Naive thymus-derived CD4-positive, alpha-beta T cell (primary cell): ENCODE data around the gene PNPLA5. TPM values are rescaled to one million over a fixed set of nuclear protein-coding genes. Genes with fewer than 3 reads are reported as not detected.

Source experiments
- ATAC-seq: fragments of 150-1000 bp; cut with Tn5 transposase; 2 replicates; pipeline ENCODE4 v1.10.0; 2021; ENCODE audit warnings: mild to moderate bottlenecking, moderate library complexity
- CTCF ChIA-PET: fragments of 350-600 bp; sonication (Branson Sonifier 250); formaldehyde crosslinking; loops from one replicate; lab custom pipeline; 2021; ENCODE audit warnings: antibody characterized with exemption; lab: Charles Lee
- POLR2A ChIA-PET: fragments of 350-600 bp; sonication (Branson Sonifier 250); formaldehyde crosslinking; loops from one replicate; lab custom pipeline; 2021; ENCODE audit warnings: antibody characterized with exemption, inconsistent platforms; lab: Charles Lee
- DNase-seq, 9 donors: peaks; one replicate each; pipeline versions ENCODE4 v3.0.0 to v3.0.0-alpha.2; 2020 to 2022; ENCODE audit warnings: mixed read lengths in 1 of 9
- H3K27ac ChIP-seq: one replicate; pipeline ENCODE4 v1.7.0; 2013; ENCODE audit warnings: mild to moderate bottlenecking, low read depth, low read length, moderate library complexity
- H3K27me3 ChIP-seq, 2 donors: one replicate each; pipeline ENCODE4 v1.7.0; 2013; ENCODE audit warnings: low read length in 2 of 2, mild to moderate bottlenecking in 2 of 2, moderate library complexity in 2 of 2; ENCODE audit not compliant: control insufficient read depth in 2 of 2, insufficient read depth in 2 of 2
- H3K36me3 ChIP-seq, 3 experiments: 1 replicate in 2 of 3; 2 replicates in 1 of 3; pipeline ENCODE4 v1.7.0; 2013; ENCODE audit warnings: low read length in 3 of 3, mild to moderate bottlenecking in 3 of 3, moderate library complexity in 1 of 3; ENCODE audit not compliant: insufficient read depth in 3 of 3, control insufficient read depth in 2 of 3
- H3K4me1 ChIP-seq, 2 donors: one replicate each; pipeline ENCODE4 v1.7.0; 2013; ENCODE audit warnings: low read length in 2 of 2, mild to moderate bottlenecking in 2 of 2, moderate library complexity in 1 of 2; ENCODE audit not compliant: control insufficient read depth in 2 of 2, insufficient read depth in 2 of 2
- H3K4me3 ChIP-seq: 2 replicates; pipeline ENCODE4 v1.7.0; 2013; ENCODE audit warnings: mild to moderate bottlenecking, low read length
- H3K9me3 ChIP-seq, 3 experiments: 1 replicate in 2 of 3; 2 replicates in 1 of 3; pipeline ENCODE4 v1.7.0; 2013; ENCODE audit warnings: low read length in 3 of 3; ENCODE audit not compliant: control insufficient read depth in 2 of 3
- H3K27ac Mint-ChIP-seq, 9 donors: one replicate each; pipeline ENCODE4 v1.8.0; 2020 to 2022; ENCODE audit warnings: mixed read lengths in 9 of 9, mild to moderate bottlenecking in 8 of 9, moderate library complexity in 5 of 9, inconsistent platforms in 2 of 9
- H3K27me3 Mint-ChIP-seq, 5 donors: one replicate each; pipeline ENCODE4 v1.8.0; 2021 to 2022; ENCODE audit warnings: mixed read lengths in 5 of 5, mild to moderate bottlenecking in 1 of 5
- H3K36me3 Mint-ChIP-seq, 5 donors: one replicate each; pipeline ENCODE4 v1.8.0; 2020 to 2022; ENCODE audit warnings: mixed read lengths in 5 of 5, mild to moderate bottlenecking in 3 of 5, inconsistent platforms in 1 of 5
- H3K4me1 Mint-ChIP-seq, 7 donors: one replicate each; pipeline ENCODE4 v1.8.0; 2020 to 2022; ENCODE audit warnings: mixed read lengths in 7 of 7, mild to moderate bottlenecking in 3 of 7, inconsistent platforms in 1 of 7
- H3K4me3 Mint-ChIP-seq, 10 donors: one replicate each; pipeline ENCODE4 v1.8.0; 2020 to 2022; ENCODE audit warnings: mild to moderate bottlenecking in 10 of 10, mixed read lengths in 10 of 10, moderate library complexity in 6 of 10, inconsistent platforms in 2 of 10
- H3K9me3 Mint-ChIP-seq, 11 donors: one replicate each; pipeline ENCODE4 v1.8.0; 2020 to 2022; ENCODE audit warnings: mixed read lengths in 11 of 11, mild to moderate bottlenecking in 4 of 11, inconsistent platforms in 1 of 11, moderate library complexity in 1 of 11
- intact Hi-C, 2 donors: fragments of 100-400 bp; cut with micrococcal nuclease; formaldehyde crosslinking; loops; one replicate each; pipeline ENCODE4 v1.15.1; 2023
- polyA plus RNA-seq, 2 donors: library from polyadenylated mRNA; unstranded; fragments of 300-500 nt; fragmentation: Illumina TruSeq; gene quantifications; one replicate each; pipeline ENCODE4 v1.2.3, GENCODE V29; 2021
- total RNA-seq, 6 experiments: library from RNA in 5 of 6; stranded (reverse) in 5 of 6; gene quantifications; 1 replicate in 5 of 6; 2 replicates in 1 of 6; pipeline ENCODE4 v1.2.3 and lab custom pipeline; 2021 to 2026

Gene PNPLA5
- total and polyA plus RNA-seq, 7 experiments from 2014 or later = not detected

- Histone ChIP-seq H3K27me3 (no peaks in the 10 kb centered on the region), H3K4me3 (no peak overlapping the region), H3K9me3 (no peaks in the 10 kb centered on the region), H3K4me1 (no peaks in the 10 kb centered on the region), H3K36me3 (no peaks in the 10 kb centered on the region), H3K27ac (no peak overlapping the region)
- no peak overlapping the region for H3K27ac Mint-ChIP-seq
- no peaks in the 10 kb centered on the region for H3K36me3 Mint-ChIP-seq
- DNase-seq (no peak), ATAC-seq (peak; percentile 20)
- H3K9me3 Mint-ChIP-seq = no peaks in the 10 kb centered on the region
- no peak overlapping the region for H3K4me3 Mint-ChIP-seq
- intact Hi-C loops = no loop called here
- ChIA-PET POLR2A (no interaction called here), CTCF (no interaction called here)
- peaks cover 0 to 10% (median 7%) of the 10 kb centered on the region in 5 donors for H3K27me3 Mint-ChIP-seq
- H3K4me1 Mint-ChIP-seq = peaks cover 0 to 2% (median 0%) of the 10 kb centered on the region in 7 donors
These were observed 59.2 kb downstream of the PNPLA5 start for GRCh38 chr22:43832393-43833265.

DNA sequence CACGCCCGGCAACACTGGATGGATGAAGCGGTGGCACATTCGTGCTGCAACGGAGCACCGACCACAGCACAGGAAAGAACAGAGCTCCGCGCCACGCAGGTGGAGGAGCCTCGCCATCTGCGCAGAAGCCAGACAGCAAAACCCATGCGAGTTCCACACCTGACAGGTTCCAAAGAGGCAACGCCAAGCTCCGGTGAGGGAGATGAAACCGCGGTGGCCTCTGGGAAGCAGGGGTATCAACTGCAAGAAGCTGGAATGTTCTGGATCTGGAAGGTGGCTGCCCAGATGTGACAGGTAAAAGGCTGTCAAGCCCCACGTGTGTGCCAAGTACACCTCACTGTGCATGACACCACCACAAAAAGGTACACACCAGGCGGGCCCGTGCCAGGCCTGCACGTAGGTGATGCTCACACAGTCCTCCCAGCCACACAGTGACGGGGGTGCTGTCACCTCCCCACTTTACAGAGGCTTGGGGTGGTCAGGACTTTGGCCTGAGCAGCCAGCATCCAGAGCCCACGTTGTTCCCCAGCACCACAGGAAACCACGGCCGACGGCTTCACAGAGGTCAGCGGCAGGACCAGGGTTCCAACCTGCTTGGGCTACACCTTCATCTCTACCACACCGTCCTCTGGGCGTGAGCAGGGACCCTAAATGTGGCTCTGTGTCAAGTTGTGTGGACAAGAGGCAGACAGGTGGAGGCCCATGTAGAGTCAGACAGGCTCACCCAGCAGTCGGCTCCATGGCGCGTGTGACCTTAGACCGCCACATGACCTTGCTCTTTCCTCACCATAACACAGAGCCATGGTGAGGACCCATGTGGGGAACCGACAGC lies 60.0 kb downstream of the PNPLA5 start:
- no peaks in the 10 kb centered on the region for H3K36me3 Mint-ChIP-seq
- intact Hi-C loops = no loop called here
- ChIA-PET POLR2A (no interaction called here), CTCF (no interaction called here)
- no peaks in the 10 kb centered on the region for H3K27me3 ChIP-seq
- no peak overlapping the region for H3K4me3 ChIP-seq
- no peaks in the 10 kb centered on the region for H3K4me1 ChIP-seq
- ATAC-seq = no peak
- no peak overlapping the region for H3K27ac ChIP-seq
- H3K9me3 ChIP-seq = no peaks in the 10 kb centered on the region
- H3K27me3 Mint-ChIP-seq = peaks cover 0 to 11% (median 8%) of the 10 kb centered on the region in 5 donors
- DNase-seq = no peak
- H3K9me3 Mint-ChIP-seq = no peaks in the 10 kb centered on the region
- H3K4me3 Mint-ChIP-seq = no peak overlapping the region
- H3K27ac Mint-ChIP-seq = no peak overlapping the region
- H3K36me3 ChIP-seq = no peaks in the 10 kb centered on the region
- H3K4me1 Mint-ChIP-seq = peaks cover 0 to 2% (median 0%) of the 10 kb centered on the region in 7 donors

DNA sequence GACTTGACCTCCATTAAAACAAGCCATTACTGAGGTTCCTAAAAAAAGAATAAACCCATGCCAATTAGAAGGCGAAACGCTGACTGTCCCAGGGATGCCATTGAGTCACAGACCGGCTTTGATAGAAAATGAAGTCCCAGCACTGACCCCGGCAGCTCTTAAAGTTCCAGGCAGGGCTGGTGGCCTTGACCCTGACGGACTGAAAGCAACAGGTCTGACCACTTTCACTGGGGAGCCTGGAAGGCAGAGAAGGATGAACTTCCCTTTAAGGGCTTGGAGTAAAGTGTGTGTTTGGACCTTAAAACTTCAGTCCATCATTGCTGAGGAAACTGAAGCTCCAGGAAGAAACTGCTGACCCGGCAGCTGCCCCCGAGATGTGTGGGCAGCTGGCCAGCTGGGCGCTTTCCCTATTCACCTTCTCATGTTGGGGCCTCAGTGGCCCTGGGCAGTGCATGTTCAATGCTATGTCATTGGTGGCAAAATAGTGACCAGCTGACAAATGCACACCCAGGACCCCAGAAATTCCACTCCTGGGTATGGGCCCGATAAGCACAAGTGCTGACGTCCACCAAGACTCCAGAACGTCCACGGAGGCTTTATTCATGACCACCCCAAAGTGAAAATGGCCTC lies 60.8 kb downstream of the PNPLA5 start:
- DNase-seq = no peak
- intact Hi-C loops = no loop called here
- Histone ChIP-seq H3K27me3 (no peaks in the 10 kb centered on the region), H3K36me3 (no peaks in the 10 kb centered on the region), H3K4me1 (no peaks in the 10 kb centered on the region), H3K4me3 (no peak overlapping the region), H3K27ac (no peak overlapping the region), H3K9me3 (no peaks in the 10 kb centered on the region)
- CTCF ChIA-PET = no interaction called here
- Mint-ChIP-seq H3K9me3 (no peaks in the 10 kb centered on the region), H3K36me3 (no peaks in the 10 kb centered on the region), H3K27ac (no peak overlapping the region), H3K27me3 (peaks cover 0 to 11% (median 10%) of the 10 kb centered on the region in 5 donors), H3K4me3 (no peak overlapping the region), H3K4me1 (peaks cover 0 to 2% (median 0%) of the 10 kb centered on the region in 7 donors)
- no peak for ATAC-seq
- POLR2A ChIA-PET = no interaction called here

DNA sequence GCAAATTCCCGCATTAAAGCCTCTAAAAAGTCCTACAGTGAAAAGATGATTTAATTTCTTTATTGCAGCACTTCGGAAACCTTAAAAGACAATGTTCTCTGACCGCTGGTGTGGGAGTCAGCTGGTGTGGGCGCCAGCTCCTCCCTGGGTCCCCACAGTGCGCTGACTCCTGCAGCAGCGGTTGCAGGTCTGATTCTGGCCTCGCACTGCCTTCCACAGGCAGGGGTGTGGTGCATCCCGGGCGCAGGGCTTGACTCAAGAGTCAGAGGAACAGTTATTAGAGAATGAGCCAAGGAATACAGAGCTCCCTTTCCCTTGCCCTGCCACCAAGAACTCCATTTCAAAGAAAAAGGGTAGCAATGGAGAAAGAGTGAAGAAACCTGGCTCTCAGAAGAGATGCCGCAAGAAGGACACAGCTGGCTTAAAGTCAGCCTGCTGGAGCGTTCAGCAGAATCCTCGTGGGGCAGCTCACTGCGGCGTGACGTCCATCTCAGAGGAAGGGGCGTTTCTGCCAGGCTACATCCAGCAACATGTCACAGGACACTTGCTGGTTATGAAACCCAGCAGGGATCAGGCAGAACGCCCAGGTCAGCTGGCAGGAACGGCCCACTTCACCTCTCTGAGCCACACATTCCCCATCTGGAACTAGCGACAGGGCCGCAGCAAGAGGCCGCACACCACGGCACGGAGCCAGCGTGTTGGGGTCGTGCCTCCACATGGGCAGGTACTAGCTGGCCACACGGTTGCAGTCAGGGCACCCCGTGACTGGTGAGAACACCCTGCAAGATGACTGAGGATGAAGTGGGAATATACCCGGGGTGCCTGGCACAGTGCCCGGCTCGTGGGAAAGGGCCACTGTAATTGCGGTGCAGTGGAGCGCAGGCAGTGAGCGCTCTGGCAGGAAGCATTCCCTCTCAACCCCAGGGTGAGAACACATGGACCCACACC lies 61.6 kb downstream of the PNPLA5 start:
- intact Hi-C loops = no loop called here
- Mint-ChIP-seq H3K4me3 (no peak overlapping the region), H3K4me1 (peaks cover 0 to 2% (median 0%) of the 10 kb centered on the region in 7 donors), H3K36me3 (no peaks in the 10 kb centered on the region), H3K9me3 (no peaks in the 10 kb centered on the region), H3K27me3 (peaks cover 2 to 19% (median 8%) of the 10 kb centered on the region in 5 donors), H3K27ac (no peak overlapping the region)
- H3K4me1 ChIP-seq = no peaks in the 10 kb centered on the region
- CTCF ChIA-PET = no interaction called here
- DNase-seq (no peak), ATAC-seq (no peak)
- no peaks in the 10 kb centered on the region for H3K27me3 ChIP-seq
- no peaks in the 10 kb centered on the region for H3K9me3 ChIP-seq
- POLR2A ChIA-PET = no interaction called here
- no peaks in the 10 kb centered on the region for H3K36me3 ChIP-seq
- H3K4me3 ChIP-seq = no peak overlapping the region
- no peak overlapping the region for H3K27ac ChIP-seq

Other genes with a start within 250 kb of the PNPLA5 start
- 1 to 10 TPM in 2 of 5 experiments, under 1 TPM in 2, not detected in 1; 0.16 to 1.4 (median 0.90) TPM for gene EFCAB6, start 79.7 kb downstream of the PNPLA5 start, total RNA-seq
- gene EFCAB6, start 79.7 kb downstream of the PNPLA5 start, polyA plus RNA-seq = under 1 TPM; 0.08 to 0.11 TPM
- gene SULT4A1, start 29.5 kb downstream of the PNPLA5 start, total RNA-seq = not detected
- gene SULT4A1, start 29.5 kb downstream of the PNPLA5 start, polyA plus RNA-seq = not detected
- under 1 TPM in 2 of 5 experiments, not detected in 3; 0.19 to 0.29 TPM for gene PNPLA3, start 31.8 kb upstream of the PNPLA5 start, total RNA-seq
- not detected for gene PNPLA3, start 31.8 kb upstream of the PNPLA5 start, polyA plus RNA-seq
- 10 to 100 TPM; 25.9 to 47.1 (median 34.0) TPM for gene SAMM50, start 63.4 kb upstream of the PNPLA5 start, total RNA-seq
- gene SAMM50, start 63.4 kb upstream of the PNPLA5 start, polyA plus RNA-seq = 10 to 100 TPM; 61.7 to 62.3 TPM
- gene PARVB, start 132.3 kb upstream of the PNPLA5 start, total RNA-seq = 10 to 100 TPM in 2 of 5 experiments, 1 to 10 TPM in 3; 3.9 to 51.2 (median 8.1) TPM
- under 1 TPM; 0.18 to 0.38 TPM for gene PARVB, start 132.3 kb upstream of the PNPLA5 start, polyA plus RNA-seq